GM12865 (cell line): Measurements from ENCODE around the gene MKNK2.

ENCODE experiments used
- DNase-seq: peaks from one replicate; pipeline ENCODE4 v3.0.0; 2010; ENCODE audit warnings: low read depth
- H3K4me3 ChIP-seq: 2 replicates; pipeline ENCODE4 v1.5.1; 2011; ENCODE audit warnings: mild to moderate bottlenecking, low read depth, low read length, control low read depth
- CTCF ChIP-seq: IDR thresholded peaks from 2 replicates; pipeline ENCODE4 v1.5.1; 2011; ENCODE audit warnings: low read length, control low read depth, low read depth, inconsistent platforms; ENCODE audit not compliant: insufficient read depth; ENCODE audit errors: missing control alignments

The MKNK2 gene

GRCh38 chr19:2079076-2079864 is 28.2 kb upstream of the MKNK2 start:
- TF ChIP-seq CTCF = no peak
- peak overlapping the region; percentile 97 for H3K4me3 ChIP-seq
- DNase-seq = no peak

GRCh38 chr19:2077833-2078619 is 27.0 kb upstream of the MKNK2 start:
- no peak overlapping the region for H3K4me3 ChIP-seq
- TF ChIP-seq CTCF = no peak
- no peak for DNase-seq

- no peak overlapping the region for H3K4me3 ChIP-seq
- TF ChIP-seq CTCF = no peak
- no peak for DNase-seq
Observed at GRCh38 chr19:2077398-2077797, 26.4 kb upstream of the MKNK2 start.

GRCh38 chr19:2076526-2076944 is 25.5 kb upstream of the MKNK2 start:
- no peak for DNase-seq
- no peak overlapping the region for H3K4me3 ChIP-seq
- no peak for TF ChIP-seq CTCF

- no peak overlapping the region for H3K4me3 ChIP-seq
- no peak for TF ChIP-seq CTCF
- no peak for DNase-seq
Observed at GRCh38 chr19:2072757-2073551, 21.9 kb upstream of the MKNK2 start.

GRCh38 chr19:2070986-2071673 is 20.1 kb upstream of the MKNK2 start:
- no peak overlapping the region for H3K4me3 ChIP-seq
- no peak for DNase-seq
- TF ChIP-seq CTCF = no peak
